Endodermal cell (in vitro differentiated cells): ENCODE measurements around the gene RAB18. TPM values are rescaled to one million over a fixed set of nuclear protein-coding genes. Genes with fewer than 3 reads are reported as not detected.
A peak's percentile ranks its signal among the peaks of the same experiment; 100 is the strongest.

Experiments used
- DNase-seq: peaks from one replicate; pipeline ENCODE4 v3.0.0-alpha.2; 2017
- H3K27ac ChIP-seq: 2 replicates; pipeline ENCODE4 v1.5.1; 2013; ENCODE audit warnings: mild to moderate bottlenecking, low read depth, low read length, moderate library complexity
- H3K27me3 ChIP-seq: 2 replicates; pipeline ENCODE4 v1.6.1; 2013; ENCODE audit warnings: mild to moderate bottlenecking, low read length, moderate library complexity; ENCODE audit not compliant: insufficient read depth, control insufficient read depth, poor library complexity, severe bottlenecking
- H3K36me3 ChIP-seq: 2 replicates; pipeline ENCODE4 v1.7.0; 2013; ENCODE audit warnings: mild to moderate bottlenecking, low read length, moderate library complexity; ENCODE audit not compliant: control insufficient read depth, insufficient read depth
- H3K4me1 ChIP-seq: one replicate; pipeline ENCODE4 v1.7.0; 2013; ENCODE audit warnings: low read length; ENCODE audit not compliant: control insufficient read depth, insufficient read depth
- H3K4me3 ChIP-seq: 2 replicates; pipeline ENCODE4 v1.5.1; 2013; ENCODE audit warnings: mild to moderate bottlenecking, low read length, moderate library complexity
- H3K9ac ChIP-seq: 2 replicates; pipeline ENCODE4 v1.6.1; 2013; ENCODE audit warnings: mild to moderate bottlenecking, low read length, moderate library complexity; ENCODE audit not compliant: poor library complexity, severe bottlenecking; ENCODE audit errors: extremely low read depth
- H3K9me3 ChIP-seq: 2 replicates; pipeline ENCODE4 v1.6.1; 2013; ENCODE audit warnings: mild to moderate bottlenecking, low read length, moderate library complexity; ENCODE audit not compliant: control insufficient read depth
- H3K27ac Mint-ChIP-seq: 2 replicates; pipeline ENCODE4 v1.8.0; 2020; ENCODE audit warnings: mixed read lengths
- H3K27me3 Mint-ChIP-seq: 2 replicates; pipeline ENCODE4 v1.8.0; 2021; ENCODE audit warnings: mild to moderate bottlenecking, mixed read lengths; ENCODE audit not compliant: insufficient read depth
- H3K36me3 Mint-ChIP-seq: 2 replicates; pipeline ENCODE4 v1.8.0; 2020; ENCODE audit warnings: low read depth, mixed read lengths
- H3K4me1 Mint-ChIP-seq: 2 replicates; pipeline ENCODE4 v1.8.0; 2020; ENCODE audit warnings: mixed read lengths
- H3K4me3 Mint-ChIP-seq: 2 replicates; pipeline ENCODE4 v1.8.0; 2020; ENCODE audit warnings: mild to moderate bottlenecking, moderate library complexity, mixed read lengths
- H3K9me3 Mint-ChIP-seq: 2 replicates; pipeline ENCODE4 v1.8.0; 2020; ENCODE audit warnings: mild to moderate bottlenecking, mixed read lengths
- WGBS, 2 experiments: methylation state at CpG; one replicate each; pipeline versions ENCODE4 v1.1.5 to v1.1.7; 2013; ENCODE audit warnings: missing lambda C conversion rate in 2 of 2, mixed read lengths in 1 of 2; ENCODE audit not compliant: insufficient coverage in 1 of 2, insufficient read length in 1 of 2; 5-methylcytosine and 5-hydroxymethylcytosine counted together
- total RNA-seq, 2 donors: library from RNA; stranded (reverse); fragmentation: NEBNext Ultra II Directional in 1 of 2; extraction: Animal tissue kit (Norgen Biotek cat#: 25700) in 1 of 2; gene quantifications; 2 replicates in 1 of 2; 3 replicates in 1 of 2; pipeline ENCODE4 v1.2.1, GENCODE V29; 2021
- TF ChIP-seq, protein P1 (sequence below): fragments of 200-600 bp; sonication (generic); conservative IDR thresholded peaks from 2 replicates; pipeline ENCODE4 v1.5.0; 2021; ENCODE audit warnings: antibody characterized with exemption, mild to moderate bottlenecking

The RAB18 gene
- total RNA-seq, 2 donors from 2014 or later: 122 to 150 TPM

DNA sequence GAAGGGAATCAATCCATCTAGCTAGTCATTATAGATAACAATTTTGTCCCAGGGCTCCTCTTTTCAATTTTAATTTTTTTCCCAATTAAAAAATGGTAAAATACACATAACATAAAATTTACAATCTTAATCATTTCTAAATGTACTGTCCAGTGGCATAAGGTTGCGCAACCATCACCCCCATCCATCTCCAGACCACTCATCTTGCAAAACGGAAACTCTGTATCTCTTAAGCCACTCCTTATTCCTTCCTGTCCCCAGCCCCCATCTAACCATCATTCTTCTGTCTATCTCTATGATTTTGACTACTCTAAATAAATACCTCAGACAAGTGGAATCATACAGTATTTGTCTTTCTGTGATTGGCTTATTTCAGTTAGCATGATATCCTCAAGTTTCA is 46.1 kb upstream of the RAB18 start:
- Histone ChIP-seq H3K27me3 (no peaks in the 10 kb centered on the region), H3K36me3 (no peaks in the 10 kb centered on the region), H3K9me3 (peaks cover 6% of the 10 kb centered on the region), H3K4me3 (no peak overlapping the region), H3K9ac (no peak overlapping the region), H3K27ac (no peak overlapping the region), H3K4me1 (peaks cover 4% of the 10 kb centered on the region)
- 74 to 79% methylated on average over 2 of the region's 2 CpGs for WGBS, 2 experiments
- peaks cover 11% of the 10 kb centered on the region for H3K4me1 Mint-ChIP-seq
- TF ChIP-seq, protein P1, sequence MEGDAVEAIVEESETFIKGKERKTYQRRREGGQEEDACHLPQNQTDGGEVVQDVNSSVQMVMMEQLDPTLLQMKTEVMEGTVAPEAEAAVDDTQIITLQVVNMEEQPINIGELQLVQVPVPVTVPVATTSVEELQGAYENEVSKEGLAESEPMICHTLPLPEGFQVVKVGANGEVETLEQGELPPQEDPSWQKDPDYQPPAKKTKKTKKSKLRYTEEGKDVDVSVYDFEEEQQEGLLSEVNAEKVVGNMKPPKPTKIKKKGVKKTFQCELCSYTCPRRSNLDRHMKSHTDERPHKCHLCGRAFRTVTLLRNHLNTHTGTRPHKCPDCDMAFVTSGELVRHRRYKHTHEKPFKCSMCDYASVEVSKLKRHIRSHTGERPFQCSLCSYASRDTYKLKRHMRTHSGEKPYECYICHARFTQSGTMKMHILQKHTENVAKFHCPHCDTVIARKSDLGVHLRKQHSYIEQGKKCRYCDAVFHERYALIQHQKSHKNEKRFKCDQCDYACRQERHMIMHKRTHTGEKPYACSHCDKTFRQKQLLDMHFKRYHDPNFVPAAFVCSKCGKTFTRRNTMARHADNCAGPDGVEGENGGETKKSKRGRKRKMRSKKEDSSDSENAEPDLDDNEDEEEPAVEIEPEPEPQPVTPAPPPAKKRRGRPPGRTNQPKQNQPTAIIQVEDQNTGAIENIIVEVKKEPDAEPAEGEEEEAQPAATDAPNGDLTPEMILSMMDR: no peak
- no peak overlapping the region for H3K27ac Mint-ChIP-seq
- no peaks in the 10 kb centered on the region for H3K27me3 Mint-ChIP-seq
- H3K4me3 Mint-ChIP-seq: no peak overlapping the region
- H3K9me3 Mint-ChIP-seq: peaks cover 13% of the 10 kb centered on the region
- no peak for DNase-seq
- H3K36me3 Mint-ChIP-seq: peaks cover 4% of the 10 kb centered on the region

GRCh38 chr10:27461312-27461711 is 42.8 kb upstream of the RAB18 start:
- 93% methylated on average over 1 of the region's 1 CpG; no CpG with 5 or more reads in 1 of the 2 experiments for WGBS, 2 experiments

GRCh38 chr10:27463961-27464360 is 40.1 kb upstream of the RAB18 start:
- no peak for DNase-seq
- H3K27ac Mint-ChIP-seq: no peak overlapping the region
- Histone ChIP-seq H3K36me3 (no peaks in the 10 kb centered on the region), H3K4me3 (peak overlapping the region; percentile 7), H3K27me3 (no peaks in the 10 kb centered on the region), H3K9ac (no peak overlapping the region), H3K9me3 (peaks cover 32% of the 10 kb centered on the region), H3K27ac (no peak overlapping the region), H3K4me1 (peaks cover 4% of the 10 kb centered on the region)
- H3K9me3 Mint-ChIP-seq: peaks cover 30% of the 10 kb centered on the region
- WGBS, 2 experiments: 73 to 85% methylated on average over 2 of the region's 2 CpGs
- TF ChIP-seq, protein P1: no peak
- no peak overlapping the region for H3K4me3 Mint-ChIP-seq
- H3K27me3 Mint-ChIP-seq: no peaks in the 10 kb centered on the region
- peaks cover 26% of the 10 kb centered on the region for H3K4me1 Mint-ChIP-seq
- peaks cover 13% of the 10 kb centered on the region for H3K36me3 Mint-ChIP-seq

More at GRCh38 chr10:27461312-27461711, 42.8 kb upstream of the RAB18 start:
- H3K4me1 Mint-ChIP-seq: peaks cover 27% of the 10 kb centered on the region
- H3K27ac Mint-ChIP-seq: no peak overlapping the region
- peaks cover 4% of the 10 kb centered on the region for H3K36me3 Mint-ChIP-seq
- no peaks in the 10 kb centered on the region for H3K27me3 Mint-ChIP-seq
- Histone ChIP-seq H3K9me3 (peaks cover 21% of the 10 kb centered on the region), H3K4me1 (peaks cover 4% of the 10 kb centered on the region), H3K4me3 (no peak overlapping the region), H3K9ac (no peak overlapping the region), H3K27me3 (no peaks in the 10 kb centered on the region), H3K36me3 (no peaks in the 10 kb centered on the region), H3K27ac (no peak overlapping the region)
- no peak overlapping the region for H3K4me3 Mint-ChIP-seq
- no peak for DNase-seq
- peaks cover 30% of the 10 kb centered on the region for H3K9me3 Mint-ChIP-seq
- TF ChIP-seq, protein P1: no peak
